Stimulated activated CD8-positive, alpha-beta memory T cell treated with anti-CD3 and anti-CD28 coated beads, Interleukin-7, amount 100 ng/mL, for 48 hours (primary cell): ENCODE measurements around the gene PHLDA2.

Experiments used
- DNase-seq, 2 donors: peaks; one replicate each; pipeline ENCODE4 v3.0.0-alpha.2; 2020; ENCODE audit warnings: low read depth in 1 of 2; ENCODE audit errors: extremely low read depth in 1 of 2

PHLDA2 gene

GRCh38 chr11:2930704-2931419 lies 1.6 kb upstream of the PHLDA2 start:
- DNase-seq: peak in 1 of 2 donors; percentile 34

GRCh38 chr11:2929950-2930703 lies 907 bp upstream of the PHLDA2 start:
- peak; percentile 16 to 34 for DNase-seq

- DNase-seq: peak in 1 of 2 donors; percentile 42
Measured at GRCh38 chr11:2929531-2929949, 320 bp upstream of the PHLDA2 start.

GRCh38 chr11:2927851-2928604 lies 1.2 kb downstream of the PHLDA2 start:
- DNase-seq: no peak

- no peak for DNase-seq
Measured at GRCh38 chr11:2927121-2927800, 2.0 kb downstream of the PHLDA2 start.

- no peak for DNase-seq
Measured at GRCh38 chr11:2926611-2927051, 2.6 kb downstream of the PHLDA2 start.

GRCh38 chr11:2924821-2925675 lies 4.2 kb downstream of the PHLDA2 start:
- no peak for DNase-seq

GRCh38 chr11:2924381-2924780 lies 4.8 kb downstream of the PHLDA2 start:
- no peak for DNase-seq

- DNase-seq: no peak
Measured at GRCh38 chr11:2923446-2924375, 5.5 kb downstream of the PHLDA2 start.

GRCh38 chr11:2922655-2923054 lies 6.6 kb downstream of the PHLDA2 start:
- no peak for DNase-seq

GRCh38 chr11:2921742-2922493 lies 7.3 kb downstream of the PHLDA2 start:
- DNase-seq: no peak

GRCh38 chr11:2921261-2921660 lies 8.0 kb downstream of the PHLDA2 start:
- no peak for DNase-seq

GRCh38 chr11:2920343-2920742 lies 8.9 kb downstream of the PHLDA2 start:
- no peak for DNase-seq

- DNase-seq: no peak
Measured at GRCh38 chr11:2919837-2920236, 9.4 kb downstream of the PHLDA2 start.

GRCh38 chr11:2919188-2919587 lies 10.0 kb downstream of the PHLDA2 start:
- no peak for DNase-seq

- no peak for DNase-seq
Measured at GRCh38 chr11:2917842-2918490, 11.3 kb downstream of the PHLDA2 start.

- no peak for DNase-seq
Measured at GRCh38 chr11:2916892-2917645, 12.2 kb downstream of the PHLDA2 start.
